Prostate gland (tissue), 2 donors: Measurements from ENCODE around the gene SORBS2. TPM values are rescaled to one million over a fixed set of nuclear protein-coding genes. Genes with fewer than 3 reads are reported as not detected.

Source experiments
- DNase-seq: peaks from one replicate; pipeline ENCODE4 v3.0.0-alpha.2; 2019; ENCODE audit warnings: low spot score
- H3K27ac ChIP-seq, 2 donors: fragments of 200-600 bp; sonication (generic); 2 replicates each; pipeline ENCODE4 v1.5.1; 2017 to 2019
- H3K27me3 ChIP-seq: fragments of 200-600 bp; sonication (generic); replicated peaks from 2 replicates; pipeline ENCODE4 v1.5.1; 2019; ENCODE audit not compliant: insufficient read depth
- H3K36me3 ChIP-seq, 2 donors: fragments of 200-600 bp; sonication (generic); 1 replicate in 1 of 2; 2 replicates in 1 of 2; pipeline versions ENCODE4 v1.5.1 to v1.8.1; 2017 to 2019
- H3K4me1 ChIP-seq: fragments of 200-600 bp; sonication (generic); replicated peaks from 2 replicates; pipeline ENCODE4 v1.5.1; 2019
- H3K4me3 ChIP-seq, 2 donors: fragments of 200-600 bp; sonication (generic); 2 replicates each; pipeline ENCODE4 v1.5.1; 2017 to 2019
- H3K9me3 ChIP-seq: fragments of 200-600 bp; sonication (generic); 2 replicates; pipeline ENCODE4 v1.5.1; 2017
- CTCF ChIP-seq, 4 experiments: fragments of 200-600 bp in 2 of 4; fragments of 450-650 bp in 2 of 4; sonication (generic) in 2 of 4; IDR thresholded peaks; 1 replicate in 3 of 4; 2 replicates in 1 of 4; pipeline ENCODE4 v1.5.1; 2016 to 2019; ENCODE audit warnings: antibody characterized with exemption in 4 of 4, mild to moderate bottlenecking in 2 of 4, moderate library complexity in 2 of 4
- POLR2A ChIP-seq: fragments of 450-650 bp; IDR thresholded peaks from one replicate; pipeline ENCODE4 v1.6.1; 2016; ENCODE audit warnings: antibody characterized with exemption, mild to moderate bottlenecking
- POLR2AphosphoS5 ChIP-seq: sonication (generic); formaldehyde crosslinking; IDR thresholded peaks from one replicate; pipeline ENCODE4 v1.6.1; 2017; ENCODE audit warnings: antibody characterized with exemption
- WGBS: methylation state at CpG from one replicate; pipeline ENCODE4 v1.1.5; 2018; 5-methylcytosine and 5-hydroxymethylcytosine counted together
- intact Hi-C: fragments of 100-400 bp; cut with DNase I; formaldehyde crosslinking; loops from one replicate; pipeline ENCODE4 v1.14.2; 2022
- total RNA-seq, 2 donors: library from RNA; depleted of rRNA; stranded (reverse); fragments of >200 nt; gene quantifications; one replicate each; pipeline ENCODE4 v1.1.0, GENCODE V29; 2016

Gene SORBS2
- total RNA-seq, 2 donors from 2014 or later, result 175 to 242 TPM

GRCh38 chr4:185849664-185850550 is 37.9 kb upstream of the SORBS2 start:
- Histone ChIP-seq H3K4me3 (no peak overlapping the region), H3K36me3 (no peaks in the 10 kb centered on the region), H3K4me1 (no peaks in the 10 kb centered on the region), H3K9me3 (no peaks in the 10 kb centered on the region), H3K27me3 (no peaks in the 10 kb centered on the region), H3K27ac (no peak overlapping the region)
- no peak for TF ChIP-seq POLR2AphosphoS5
- no peak for TF ChIP-seq CTCF (IDR thresholded peaks at IDR 0.05)
- no peak for TF ChIP-seq POLR2A
- WGBS, result 88% methylated on average over 8 of the region's 8 CpGs
- intact Hi-C loops, result no loop called here
- no peak for DNase-seq

- intact Hi-C loops, result no loop called here
- Histone ChIP-seq H3K9me3 (no peaks in the 10 kb centered on the region), H3K4me3 (no peak overlapping the region), H3K27ac (no peak overlapping the region), H3K36me3 (no peaks in the 10 kb centered on the region), H3K4me1 (no peaks in the 10 kb centered on the region), H3K27me3 (no peaks in the 10 kb centered on the region)
- 46% methylated on average over 13 of the region's 13 CpGs for WGBS
- no peak for TF ChIP-seq CTCF (IDR thresholded peaks at IDR 0.05)
- no peak for TF ChIP-seq POLR2AphosphoS5
- TF ChIP-seq POLR2A, result no peak
- DNase-seq, result no peak
Measured at GRCh38 chr4:185847352-185848097, 35.5 kb upstream of the SORBS2 start.

- DNase-seq, result no peak
- TF ChIP-seq POLR2A (no peak), CTCF (IDR thresholded peaks at IDR 0.05) (no peak), POLR2AphosphoS5 (no peak)
- H3K36me3 ChIP-seq, result no peaks in the 10 kb centered on the region
- 84% methylated on average over 5 of the region's 5 CpGs for WGBS
- intact Hi-C loops, result no loop called here
- H3K9me3 ChIP-seq, result no peaks in the 10 kb centered on the region
- no peak overlapping the region for H3K4me3 ChIP-seq
- H3K4me1 ChIP-seq, result no peaks in the 10 kb centered on the region
- no peak overlapping the region for H3K27ac ChIP-seq
- H3K27me3 ChIP-seq, result no peaks in the 10 kb centered on the region
Measured at GRCh38 chr4:185846505-185847150, 34.6 kb upstream of the SORBS2 start.

GRCh38 chr4:185845966-185846365 is 34.0 kb upstream of the SORBS2 start:
- Histone ChIP-seq H3K27ac (no peak overlapping the region), H3K9me3 (no peaks in the 10 kb centered on the region), H3K4me1 (no peaks in the 10 kb centered on the region), H3K36me3 (no peaks in the 10 kb centered on the region), H3K27me3 (no peaks in the 10 kb centered on the region), H3K4me3 (no peak overlapping the region)
- no peak for DNase-seq
- TF ChIP-seq CTCF (IDR thresholded peaks at IDR 0.05) (no peak), POLR2A (no peak), POLR2AphosphoS5 (no peak)
- WGBS, result 87% methylated on average over 3 of the region's 3 CpGs
- intact Hi-C loops, result no loop called here
